ENCODE results near the gene RAB35. TPM values are rescaled to one million over a fixed set of nuclear protein-coding genes. Genes with fewer than 3 reads are reported as not detected.

Gene RAB35
- polyA plus RNA-seq, 2 of the 4 experiments (the other 2 are of a cell fraction), result 44.0 to 67.6 TPM

- TF ChIP-seq MAZ (IDR thresholded peaks at IDR 0.05; ENCODE audit: borderline replicate concordance, low read depth, low read length), result no peak
- TF ChIP-seq RCOR1 (IDR thresholded peaks at IDR 0.05; ENCODE audit: low read depth, low read length), result no peak
- no peak for TF ChIP-seq MAFK (IDR thresholded peaks at IDR 0.05; ENCODE audit: partially characterized antibody)
- no peak for TF ChIP-seq NPAS2 (CRISPR knock-in tag; IDR thresholded peaks at IDR 0.05; ENCODE audit: borderline replicate concordance)
- no peak for TF ChIP-seq FOSB (CRISPR knock-in tag; IDR thresholded peaks at IDR 0.05)
- TF ChIP-seq HES2 (IDR thresholded peaks at IDR 0.05), result no peak
- TF ChIP-seq BCL3 (IDR thresholded peaks at IDR 0.05), result no peak
- TF ChIP-seq ZNF302 (CRISPR knock-in tag; IDR thresholded peaks at IDR 0.05), result no peak
- TF ChIP-seq JUNB (IDR thresholded peaks at IDR 0.05), result no peak
- TF ChIP-seq ZC3H11A (IDR thresholded peaks at IDR 0.05), result no peak
- no peak for TF ChIP-seq HOXA7 (CRISPR knock-in tag; IDR thresholded peaks at IDR 0.05)
- TF ChIP-seq CBX8 (IDR thresholded peaks at IDR 0.05), result no peak
- no peak for TF ChIP-seq KDM1A (IDR thresholded peaks at IDR 0.05; ENCODE audit: low read depth)
- no peak for TF ChIP-seq RNF2 (IDR thresholded peaks at IDR 0.05; ENCODE audit: borderline replicate concordance, low read depth)
- TF ChIP-seq ELK1 (IDR thresholded peaks at IDR 0.05; ENCODE audit: low read depth, low read length), result no peak
- POLR2A ChIA-PET, result no interaction called here
- H3K4me2 ChIP-seq, result no peak overlapping the region
- WGBS (ENCODE audit: missing lambda C conversion rate), result 100% methylated on average over 3 of the region's 3 CpGs
- CTCF ChIA-PET, result no interaction called here
- DNase-seq (ENCODE audit: low read depth in 1 of 2, low spot score in 1 of 2), result no peak
- FAIRE-seq, result no peak
- no peak overlapping the region for H3K27ac ChIP-seq
- no peak overlapping the region for H3K4me3 ChIP-seq
- H3K4me1 ChIP-seq, result peaks cover 17% of the 10 kb centered on the region
- ATAC-seq, result no peak
- no peaks in the 10 kb centered on the region for H3K9me3 ChIP-seq
Observed at GRCh38 chr12:120090206-120090605, 26.3 kb downstream of the RAB35 start.

- ATAC-seq (no peak), DNase-seq (ENCODE audit: low read depth in 1 of 2, low spot score in 1 of 2) (no peak), FAIRE-seq (no peak)
- Histone ChIP-seq H3K27ac (no peak overlapping the region), H3K9me3 (no peaks in the 10 kb centered on the region), H3K4me1 (peaks cover 17% of the 10 kb centered on the region), H3K4me2 (no peak overlapping the region), H3K4me3 (no peak overlapping the region)
- CTCF ChIA-PET, result no interaction called here
- TF ChIP-seq EHF (CRISPR knock-in tag; IDR thresholded peaks at IDR 0.05) (no peak), HEYL (CRISPR knock-in tag; IDR thresholded peaks at IDR 0.05) (no peak), POLR2A (IDR thresholded peaks at IDR 0.05; ENCODE audit: low read length) (no peak), RARB (CRISPR knock-in tag; IDR thresholded peaks at IDR 0.05) (no peak), ZFP36 (IDR thresholded peaks at IDR 0.05; ENCODE audit: borderline replicate concordance, partially characterized antibody) (no peak), JUN (IDR thresholded peaks at IDR 0.05) (no peak), HOXB5 (CRISPR knock-in tag; IDR thresholded peaks at IDR 0.05) (no peak), GATA3 (IDR thresholded peaks at IDR 0.05; ENCODE audit: borderline replicate concordance) (no peak), CHD4 (IDR thresholded peaks at IDR 0.05; ENCODE audit: borderline replicate concordance) (no peak), CHD2 (IDR thresholded peaks at IDR 0.05; ENCODE audit: low read length, partially characterized antibody) (no peak), ZNF302 (CRISPR knock-in tag; IDR thresholded peaks at IDR 0.05) (no peak), ELK1 (IDR thresholded peaks at IDR 0.05; ENCODE audit: low read depth, low read length) (no peak), PBX3 (IDR thresholded peaks at IDR 0.05) (no peak), RNF2 (IDR thresholded peaks at IDR 0.05; ENCODE audit: borderline replicate concordance, low read depth) (no peak), CBX8 (IDR thresholded peaks at IDR 0.05) (no peak), E2F6 (IDR thresholded peaks at IDR 0.05; ENCODE audit: borderline replicate concordance, low read depth) (no peak), USF2 (IDR thresholded peaks at IDR 0.05) (no peak), MAX (IDR thresholded peaks at IDR 0.05) (no peak)
- POLR2A ChIA-PET, result no interaction called here
- WGBS (ENCODE audit: missing lambda C conversion rate), result 94% methylated on average over 2 of the region's 2 CpGs
Observed at GRCh38 chr12:120089796-120090195, 26.8 kb downstream of the RAB35 start.

Data from A549 (cell line).